HG03378 (cell line): ENCODE measurements around the gene SLC4A3.
A peak's percentile ranks its signal among the peaks of the same experiment; 100 is the strongest.
"Not testable (repeated sequence)": the region's sequence is repeated elsewhere in the genome, so short reads cannot be mapped to it uniquely, and the experiment has no call there.

ENCODE experiments used
- ATAC-seq: cut with Tn5 transposase; IDR thresholded peaks from one replicate; pipeline ENCODE4 v1.9.1; 2021; ENCODE audit warnings: mild to moderate bottlenecking, moderate library complexity; ENCODE audit not compliant: unreplicated experiment

SLC4A3 gene

GRCh38 chr2:219671279-219671678, 43.8 kb downstream of the SLC4A3 start:
- no peak for ATAC-seq

GRCh38 chr2:219672406-219672805, 45.0 kb downstream of the SLC4A3 start:
- ATAC-seq: no peak

- ATAC-seq: no peak
Measured at GRCh38 chr2:219675221-219675620, 47.8 kb downstream of the SLC4A3 start.

GRCh38 chr2:219676586-219676985, 49.2 kb downstream of the SLC4A3 start:
- ATAC-seq: no peak

GRCh38 chr2:219679041-219679440, 51.6 kb downstream of the SLC4A3 start:
- no peak for ATAC-seq

GRCh38 chr2:219679571-219679970, 52.1 kb downstream of the SLC4A3 start:
- ATAC-seq: no peak

- ATAC-seq: no peak
Measured at GRCh38 chr2:219680958-219681693, 53.7 kb downstream of the SLC4A3 start.

GRCh38 chr2:219681694-219682300, 54.4 kb downstream of the SLC4A3 start:
- no peak for ATAC-seq

- ATAC-seq: not testable (repeated sequence)
Measured at GRCh38 chr2:219683474-219683873, 56.0 kb downstream of the SLC4A3 start.

- ATAC-seq: peak; percentile 98
Measured at GRCh38 chr2:219684721-219685689, 57.6 kb downstream of the SLC4A3 start.

GRCh38 chr2:219687272-219687671, 59.8 kb downstream of the SLC4A3 start:
- ATAC-seq: no peak

- no peak for ATAC-seq
Measured at GRCh38 chr2:219687882-219688559, 60.6 kb downstream of the SLC4A3 start.

GRCh38 chr2:219688560-219689445, 61.4 kb downstream of the SLC4A3 start:
- ATAC-seq: no peak

GRCh38 chr2:219689676-219690628, 62.5 kb downstream of the SLC4A3 start:
- ATAC-seq: peak; percentile 36

- no peak for ATAC-seq
Measured at GRCh38 chr2:219691571-219691970, 64.1 kb downstream of the SLC4A3 start.
